IPS-18c (cell line): ENCODE measurements around the gene ISCA2.
A peak's percentile ranks its signal among the peaks of the same experiment; 100 is the strongest.
"Not testable (repeated sequence)": the region's sequence is repeated elsewhere in the genome, so short reads cannot be mapped to it uniquely, and the experiment has no call there.

Experiments
- H3K4me3 ChIP-seq: 2 replicates; pipeline ENCODE4 v1.7.0; 2013; ENCODE audit warnings: low read depth, mild to moderate bottlenecking, low read length, moderate library complexity; ENCODE audit not compliant: insufficient read depth
- H3K9me3 ChIP-seq: one replicate; pipeline ENCODE4 v1.6.1; 2013; ENCODE audit warnings: mild to moderate bottlenecking, low read length, moderate library complexity; ENCODE audit not compliant: control insufficient read depth, insufficient read depth

Gene ISCA2, protein sequence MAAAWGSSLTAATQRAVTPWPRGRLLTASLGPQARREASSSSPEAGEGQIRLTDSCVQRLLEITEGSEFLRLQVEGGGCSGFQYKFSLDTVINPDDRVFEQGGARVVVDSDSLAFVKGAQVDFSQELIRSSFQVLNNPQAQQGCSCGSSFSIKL

GRCh38 chr14:74493343-74494261, at the start of gene ISCA2:
Gene ISCA2 (plus strand): TSS chr14:74493765. CDS start chr14:74493775, 10 bp downstream.
- no peaks in the 10 kb centered on the region for H3K9me3 ChIP-seq
- H3K4me3 ChIP-seq = peak within 1 kb of the TSS; percentile 89

GRCh38 chr14:74444866-74445265, 48.7 kb upstream of the ISCA2 start:
- H3K9me3 ChIP-seq = no peaks in the 10 kb centered on the region

DNA sequence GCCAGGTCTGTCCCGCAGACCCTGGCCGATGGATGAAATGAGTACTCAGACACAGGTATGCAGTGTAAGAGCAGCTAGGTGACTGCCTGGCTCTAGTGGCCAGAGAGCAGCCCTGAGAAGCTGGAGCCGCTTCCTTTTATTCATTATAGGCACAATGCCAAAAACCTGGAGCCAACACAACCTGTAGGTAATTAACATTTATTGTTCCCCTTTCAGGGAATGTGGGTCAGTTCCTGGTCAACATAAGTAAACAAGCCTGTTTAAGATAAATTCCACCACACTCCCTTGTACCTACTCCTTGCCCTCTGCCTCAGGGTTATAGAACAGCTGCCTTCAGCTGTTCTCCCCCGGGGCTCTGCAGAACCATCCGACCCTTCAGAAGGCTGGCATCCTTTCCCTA, 39.2 kb upstream of the ISCA2 start:
- not testable (repeated sequence) for H3K9me3 ChIP-seq, H3K4me3 ChIP-seq

More at GRCh38 chr14:74444866-74445265, 48.7 kb upstream of the ISCA2 start:
- H3K4me3 ChIP-seq = no peak overlapping the region

GRCh38 chr14:74456684-74457564, 36.6 kb upstream of the ISCA2 start:
- Histone ChIP-seq H3K4me3 (no peak overlapping the region), H3K9me3 (peaks cover 2% of the 10 kb centered on the region)

GRCh38 chr14:74457565-74457895, 36.0 kb upstream of the ISCA2 start:
- Histone ChIP-seq H3K9me3 (peaks cover 2% of the 10 kb centered on the region), H3K4me3 (no peak overlapping the region)

DNA sequence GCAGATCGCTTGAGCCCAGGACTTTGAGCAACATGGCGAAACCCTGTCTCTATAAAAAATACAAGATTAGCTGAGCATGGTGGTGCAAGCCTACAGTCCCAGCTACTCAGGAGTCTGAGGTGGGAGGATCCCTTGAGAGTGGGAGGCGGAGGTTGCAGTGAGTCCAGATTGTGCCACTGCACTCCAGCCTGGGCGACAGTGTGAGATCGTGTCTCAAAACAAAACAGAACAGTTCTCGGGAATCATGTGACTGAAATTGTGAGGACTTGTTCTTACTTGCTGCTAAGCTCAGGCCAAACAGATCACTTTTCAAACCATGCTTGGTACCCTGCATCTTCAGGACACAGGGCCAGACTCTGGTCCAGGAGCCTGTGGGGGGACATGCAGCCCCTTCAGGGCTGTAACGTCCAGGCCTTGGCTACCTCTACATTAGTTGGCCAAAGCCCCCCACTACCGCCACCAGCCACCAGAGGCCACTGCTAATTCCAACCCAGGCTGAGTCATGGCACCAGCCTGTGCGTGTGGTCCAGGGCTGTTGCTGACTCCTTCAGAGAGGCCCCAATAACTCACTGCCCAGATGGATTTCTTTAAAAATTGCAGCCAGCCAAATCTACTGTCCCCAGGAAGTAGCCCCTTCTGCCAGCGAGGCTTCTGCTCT, 34.1 kb upstream of the ISCA2 start:
- H3K9me3 ChIP-seq = peaks cover 2% of the 10 kb centered on the region
- H3K4me3 ChIP-seq = no peak overlapping the region

DNA sequence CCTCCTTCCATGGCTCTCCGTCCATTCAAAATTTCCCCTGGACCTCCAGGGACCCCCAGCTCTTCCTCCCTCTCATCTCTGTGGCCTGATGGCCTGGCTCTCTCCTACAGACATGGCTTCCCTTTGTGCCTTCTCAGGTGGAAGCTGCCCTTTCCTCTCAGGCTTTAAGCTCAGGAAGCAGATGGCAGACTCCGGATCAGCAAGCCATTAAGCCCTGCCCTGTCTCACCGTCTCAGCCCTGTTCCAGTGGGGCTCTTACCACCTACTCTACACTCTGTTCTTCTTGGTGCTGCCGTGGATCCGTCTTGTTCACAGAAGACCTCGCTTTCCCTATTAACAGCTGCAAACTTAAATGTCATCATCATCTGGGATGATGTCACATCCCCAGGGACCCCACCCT, 33.6 kb upstream of the ISCA2 start:
- Histone ChIP-seq H3K9me3 (peaks cover 2% of the 10 kb centered on the region), H3K4me3 (no peak overlapping the region)

GRCh38 chr14:74462993-74463392, 30.6 kb upstream of the ISCA2 start:
- no peak overlapping the region for H3K4me3 ChIP-seq
- peaks cover 2% of the 10 kb centered on the region for H3K9me3 ChIP-seq

- no peak overlapping the region for H3K4me3 ChIP-seq
- H3K9me3 ChIP-seq = peaks cover 2% of the 10 kb centered on the region
Measured at GRCh38 chr14:74463697-74464096, 29.9 kb upstream of the ISCA2 start.

GRCh38 chr14:74464785-74465184, 28.8 kb upstream of the ISCA2 start:
- Histone ChIP-seq H3K4me3 (no peak overlapping the region), H3K9me3 (no peaks in the 10 kb centered on the region)

GRCh38 chr14:74465335-74465734, 28.2 kb upstream of the ISCA2 start:
- Histone ChIP-seq H3K4me3 (no peak overlapping the region), H3K9me3 (no peaks in the 10 kb centered on the region)

DNA sequence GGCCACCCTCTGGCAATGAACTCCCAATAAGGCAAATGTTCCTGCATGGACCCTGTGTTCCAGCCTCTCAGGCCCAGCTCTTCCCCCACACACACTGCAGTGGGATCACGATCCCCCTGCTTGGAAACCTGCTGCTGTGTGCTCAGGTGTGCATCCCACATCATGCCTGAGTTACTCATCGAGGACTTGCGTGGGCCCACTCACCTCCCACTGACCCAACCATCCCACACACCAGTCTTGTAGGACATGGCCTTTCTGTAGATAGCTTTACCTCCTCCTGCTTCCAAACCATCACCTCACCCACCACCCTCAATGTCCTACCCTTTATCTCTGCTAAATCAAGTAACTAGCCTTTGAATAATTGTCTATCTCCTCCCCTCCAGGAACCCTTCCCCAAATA, 25.1 kb upstream of the ISCA2 start:
- Histone ChIP-seq H3K9me3 (no peaks in the 10 kb centered on the region), H3K4me3 (no peak overlapping the region)

GRCh38 chr14:74469548-74470518, 23.7 kb upstream of the ISCA2 start:
- Histone ChIP-seq H3K4me3 (no peak overlapping the region), H3K9me3 (no peaks in the 10 kb centered on the region)

- H3K9me3 ChIP-seq = no peaks in the 10 kb centered on the region
Measured at GRCh38 chr14:74472601-74473000, 21.0 kb upstream of the ISCA2 start.

DNA sequence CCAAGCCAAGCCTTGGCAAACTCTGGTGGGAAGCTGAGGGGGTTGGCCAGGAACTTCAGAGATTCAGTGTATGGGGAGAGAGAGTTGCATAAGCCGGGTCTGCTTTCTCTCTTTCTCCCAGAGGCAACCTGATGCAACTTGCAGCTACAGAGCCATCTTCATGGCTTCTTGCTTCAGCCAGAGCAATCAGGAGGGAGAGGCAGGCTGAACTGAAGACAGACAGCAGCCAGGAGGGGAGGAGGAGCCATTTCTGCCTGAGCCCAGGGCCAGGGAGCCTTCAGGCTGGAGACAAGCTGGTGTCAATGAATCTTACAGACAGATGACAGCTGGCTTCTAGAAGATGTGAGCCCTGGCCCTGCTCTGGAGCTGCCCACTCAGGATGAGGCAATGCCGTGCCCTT, 19.2 kb upstream of the ISCA2 start:
- H3K4me3 ChIP-seq = no peak overlapping the region
- H3K9me3 ChIP-seq = no peaks in the 10 kb centered on the region

More at GRCh38 chr14:74472601-74473000, 21.0 kb upstream of the ISCA2 start:
- H3K4me3 ChIP-seq = no peak overlapping the region

DNA sequence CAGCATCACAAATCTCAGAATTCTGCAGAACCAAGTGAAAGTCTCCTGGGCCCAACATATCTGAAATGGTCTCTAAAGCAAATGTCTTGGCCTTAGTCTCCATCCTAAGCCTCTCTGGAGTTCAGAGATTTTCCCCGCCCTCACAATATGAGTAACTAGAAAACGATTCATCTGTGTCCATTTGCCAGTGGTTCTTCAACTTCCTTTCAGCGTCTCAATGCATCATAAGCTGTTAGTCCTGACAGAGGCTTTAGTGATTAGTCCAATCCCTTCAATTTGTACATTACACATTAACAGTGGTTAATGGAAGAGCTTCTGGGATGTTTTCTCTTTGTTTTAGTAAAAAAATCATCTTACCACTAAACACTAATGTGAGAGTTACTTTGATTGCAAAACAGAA, 17.9 kb upstream of the ISCA2 start:
- Histone ChIP-seq H3K4me3 (no peak overlapping the region), H3K9me3 (no peaks in the 10 kb centered on the region)
